ENCODE measurements around the gene TPO.
"Not testable (repeated sequence)": the region's sequence is repeated elsewhere in the genome, so short reads cannot be mapped to it uniquely, and the experiment has no call there.

Gene TPO

DNA sequence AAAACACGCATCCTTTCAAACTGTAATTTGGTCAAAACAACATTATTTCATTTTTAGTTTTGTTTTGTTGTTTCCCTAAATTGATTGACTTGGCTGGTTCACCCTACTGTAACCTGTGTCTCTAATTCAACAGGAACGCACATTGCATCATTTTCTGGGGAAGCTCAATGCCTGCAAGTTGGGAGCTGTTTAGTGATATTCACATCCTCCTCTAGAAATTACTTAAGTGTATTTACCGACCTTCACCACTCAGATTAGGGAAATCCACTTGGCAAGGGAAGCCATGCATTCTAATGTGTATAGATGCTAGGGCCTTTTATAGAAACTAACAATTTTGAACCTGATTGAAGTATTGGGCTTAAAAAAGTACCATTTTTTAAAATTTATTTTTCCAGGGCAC lies 7.3 kb upstream of the TPO start:
- no peak overlapping the region for H3K4me3 ChIP-seq (ENCODE audit: low read length)
- no peak for DNase-seq (ENCODE audit: low read depth)
- TF ChIP-seq, protein P1, sequence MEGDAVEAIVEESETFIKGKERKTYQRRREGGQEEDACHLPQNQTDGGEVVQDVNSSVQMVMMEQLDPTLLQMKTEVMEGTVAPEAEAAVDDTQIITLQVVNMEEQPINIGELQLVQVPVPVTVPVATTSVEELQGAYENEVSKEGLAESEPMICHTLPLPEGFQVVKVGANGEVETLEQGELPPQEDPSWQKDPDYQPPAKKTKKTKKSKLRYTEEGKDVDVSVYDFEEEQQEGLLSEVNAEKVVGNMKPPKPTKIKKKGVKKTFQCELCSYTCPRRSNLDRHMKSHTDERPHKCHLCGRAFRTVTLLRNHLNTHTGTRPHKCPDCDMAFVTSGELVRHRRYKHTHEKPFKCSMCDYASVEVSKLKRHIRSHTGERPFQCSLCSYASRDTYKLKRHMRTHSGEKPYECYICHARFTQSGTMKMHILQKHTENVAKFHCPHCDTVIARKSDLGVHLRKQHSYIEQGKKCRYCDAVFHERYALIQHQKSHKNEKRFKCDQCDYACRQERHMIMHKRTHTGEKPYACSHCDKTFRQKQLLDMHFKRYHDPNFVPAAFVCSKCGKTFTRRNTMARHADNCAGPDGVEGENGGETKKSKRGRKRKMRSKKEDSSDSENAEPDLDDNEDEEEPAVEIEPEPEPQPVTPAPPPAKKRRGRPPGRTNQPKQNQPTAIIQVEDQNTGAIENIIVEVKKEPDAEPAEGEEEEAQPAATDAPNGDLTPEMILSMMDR (conservative IDR thresholded peaks at IDR 0.05; ENCODE audit: low read depth, low read length) = no peak

DNA sequence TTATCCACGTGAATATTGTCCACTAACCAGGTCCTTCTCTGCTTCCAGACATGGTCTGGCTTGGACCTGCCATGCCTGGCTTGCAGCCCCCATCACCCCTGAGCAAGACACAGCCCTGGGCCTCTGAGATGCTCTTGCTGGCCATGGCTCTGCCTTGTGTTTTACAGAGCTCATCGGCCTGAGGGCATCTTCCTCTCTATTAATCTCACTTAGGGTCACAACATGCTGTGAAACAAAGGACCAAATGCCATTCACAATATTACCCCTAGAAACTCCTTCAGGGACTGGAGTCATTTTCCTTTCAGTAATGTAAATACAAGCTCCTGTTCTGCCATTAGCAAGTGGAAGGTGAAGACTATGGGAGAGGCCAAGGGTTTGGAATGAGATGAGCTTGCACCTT lies 6.8 kb upstream of the TPO start:
- TF ChIP-seq, protein P1 (conservative IDR thresholded peaks at IDR 0.05; ENCODE audit: low read depth, low read length) = no peak
- no peak overlapping the region for H3K4me3 ChIP-seq (ENCODE audit: low read length)
- DNase-seq (ENCODE audit: low read depth) = no peak

DNA sequence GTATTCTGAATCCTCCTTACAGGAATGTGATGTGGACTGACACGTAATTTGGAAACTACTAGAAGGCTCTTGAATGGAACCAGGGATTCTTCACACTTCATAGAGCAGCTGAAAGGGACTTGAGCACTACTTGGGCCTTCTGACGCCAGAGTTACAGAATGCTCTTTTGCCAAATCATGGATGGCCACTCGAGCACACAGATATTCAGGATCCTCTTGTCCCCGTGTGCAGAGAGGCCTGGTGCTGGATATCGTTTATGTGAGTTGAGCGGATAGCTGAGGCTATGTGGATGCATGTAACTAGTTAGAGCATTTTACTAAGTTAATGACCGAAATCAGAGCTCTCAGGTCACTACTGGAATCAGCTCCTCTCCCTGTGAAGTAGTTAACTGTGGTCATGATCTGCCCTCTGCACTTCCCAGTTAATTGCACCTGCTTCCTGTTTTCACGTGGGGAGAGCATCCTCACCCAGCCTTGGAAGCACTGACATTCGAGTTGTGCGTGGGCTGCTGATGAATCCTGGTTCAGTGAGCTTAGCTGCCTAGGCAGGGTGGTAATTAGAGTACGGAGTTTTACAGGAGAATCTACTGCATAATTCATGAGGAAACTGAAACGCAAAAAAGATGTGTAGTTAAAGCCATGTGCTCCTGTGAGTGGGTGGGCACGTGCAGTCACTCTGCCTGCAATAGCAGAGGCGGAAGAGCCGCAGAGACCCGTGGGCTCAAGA lies 5.2 kb upstream of the TPO start:
- H3K4me3 ChIP-seq (ENCODE audit: low read length) = no peak overlapping the region
- TF ChIP-seq, protein P1 (conservative IDR thresholded peaks at IDR 0.05; ENCODE audit: low read depth, low read length) = no peak
- no peak for DNase-seq (ENCODE audit: low read depth)

DNA sequence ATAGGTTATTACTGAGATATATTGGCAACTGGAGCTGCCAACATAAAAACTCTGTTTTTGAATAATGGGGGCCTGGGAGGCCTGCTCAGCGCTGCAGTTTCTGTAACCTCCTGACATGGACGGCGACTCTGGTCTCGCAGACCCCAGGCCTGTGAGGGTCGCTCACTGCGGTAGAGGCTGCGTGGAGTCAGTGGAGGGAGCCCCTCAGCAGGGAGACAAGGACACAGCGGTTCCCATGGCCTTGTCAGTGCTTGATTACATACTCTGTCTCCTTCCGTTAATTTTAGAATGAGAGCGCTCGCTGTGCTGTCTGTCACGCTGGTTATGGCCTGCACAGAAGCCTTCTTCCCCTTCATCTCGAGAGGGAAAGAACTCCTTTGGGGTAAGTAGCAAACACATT lies 858 bp downstream of the TPO start:
- TF ChIP-seq, protein P1 (conservative IDR thresholded peaks at IDR 0.05; ENCODE audit: low read depth, low read length) = no peak
- H3K4me3 ChIP-seq (ENCODE audit: low read length) = no peak overlapping the region
- DNase-seq (ENCODE audit: low read depth) = no peak

DNA sequence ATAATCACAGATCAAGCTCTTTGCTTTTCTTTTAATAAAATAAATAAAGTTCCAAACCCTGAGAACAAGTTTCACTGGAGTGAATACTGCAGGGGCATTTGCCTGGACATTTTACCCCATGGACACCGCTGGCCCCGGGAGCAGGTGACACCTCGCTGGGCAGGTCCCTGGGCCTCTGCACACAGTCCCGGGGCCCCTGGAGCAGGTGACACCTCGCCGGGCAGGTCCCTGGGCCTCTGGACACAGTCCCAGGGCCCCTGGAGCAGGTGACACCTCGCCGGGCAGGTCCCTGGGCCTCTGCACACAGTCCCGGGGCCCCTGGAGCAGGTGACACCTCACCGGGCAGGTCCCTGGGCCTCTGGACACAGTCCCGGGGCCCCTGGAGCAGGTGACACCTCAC lies 1.6 kb downstream of the TPO start:
- H3K4me3 ChIP-seq (ENCODE audit: low read length); DNase-seq (ENCODE audit: low read depth): not testable (repeated sequence)

DNA sequence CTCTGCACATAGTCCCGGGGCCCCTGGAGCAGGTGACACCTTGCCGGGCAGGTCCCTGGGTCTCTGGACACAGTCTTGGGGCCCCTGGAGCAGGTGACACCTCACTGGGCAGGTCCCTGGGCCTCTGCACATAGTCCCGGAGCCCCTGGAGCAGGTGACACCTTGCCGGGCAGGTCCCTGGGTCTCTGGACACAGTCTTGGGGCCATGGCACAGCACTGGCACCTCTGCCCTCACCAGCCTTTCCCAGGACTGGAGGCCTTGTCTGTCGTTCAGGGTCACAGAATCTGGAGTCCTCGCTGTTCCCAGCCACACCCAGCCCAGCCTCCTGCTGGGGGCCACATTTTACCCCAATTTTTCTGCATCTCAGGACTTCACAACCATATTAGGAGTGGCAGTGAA lies 2.2 kb downstream of the TPO start:
- DNase-seq (ENCODE audit: low read depth) = no peak
- H3K4me3 ChIP-seq (ENCODE audit: low read length) = no peak overlapping the region
- TF ChIP-seq, protein P1 (conservative IDR thresholded peaks at IDR 0.05; ENCODE audit: low read depth, low read length) = no peak

DNA sequence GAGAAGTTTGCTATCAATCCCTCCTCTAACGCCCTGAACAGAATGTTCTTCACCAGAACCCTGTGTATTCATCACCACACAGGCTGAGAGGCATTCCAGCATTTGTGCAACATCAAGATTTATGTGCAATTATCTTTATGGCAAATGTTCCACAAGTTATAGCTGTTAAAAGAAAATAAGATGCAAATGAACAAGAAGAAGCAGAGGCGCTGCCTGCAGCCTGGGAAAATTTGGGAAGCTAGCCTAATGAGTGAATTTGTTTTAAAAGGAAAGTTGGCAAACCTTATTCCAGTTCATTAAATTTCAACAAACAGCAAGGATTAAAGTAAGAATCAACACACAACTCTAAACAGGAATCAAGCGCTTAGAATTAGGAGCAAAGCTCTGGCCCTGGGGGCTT lies 5.3 kb downstream of the TPO start:
- no peak overlapping the region for H3K4me3 ChIP-seq (ENCODE audit: low read length)
- no peak for DNase-seq (ENCODE audit: low read depth)
- TF ChIP-seq, protein P1 (conservative IDR thresholded peaks at IDR 0.05; ENCODE audit: low read depth, low read length) = no peak
